NCI-H1694 treated with DMSO at 0.1 percent for 48 hours (cell line): ENCODE data around the gene RHOF.
"Not testable (repeated sequence)": the region's sequence is repeated elsewhere in the genome, so short reads cannot be mapped to it uniquely, and the experiment has no call there.

Source experiments
- DNase-seq: peaks from one replicate; lab custom pipeline; 2025; lab: John Stamatoyannopoulos, UW

The RHOF gene

GRCh38 chr12:121791671-121792551 is 1.6 kb downstream of the RHOF start:
- no peak for DNase-seq

GRCh38 chr12:121790785-121791184 is 2.7 kb downstream of the RHOF start:
- DNase-seq = not testable (repeated sequence)

GRCh38 chr12:121789800-121790728 is 3.4 kb downstream of the RHOF start:
- DNase-seq = no peak

DNA sequence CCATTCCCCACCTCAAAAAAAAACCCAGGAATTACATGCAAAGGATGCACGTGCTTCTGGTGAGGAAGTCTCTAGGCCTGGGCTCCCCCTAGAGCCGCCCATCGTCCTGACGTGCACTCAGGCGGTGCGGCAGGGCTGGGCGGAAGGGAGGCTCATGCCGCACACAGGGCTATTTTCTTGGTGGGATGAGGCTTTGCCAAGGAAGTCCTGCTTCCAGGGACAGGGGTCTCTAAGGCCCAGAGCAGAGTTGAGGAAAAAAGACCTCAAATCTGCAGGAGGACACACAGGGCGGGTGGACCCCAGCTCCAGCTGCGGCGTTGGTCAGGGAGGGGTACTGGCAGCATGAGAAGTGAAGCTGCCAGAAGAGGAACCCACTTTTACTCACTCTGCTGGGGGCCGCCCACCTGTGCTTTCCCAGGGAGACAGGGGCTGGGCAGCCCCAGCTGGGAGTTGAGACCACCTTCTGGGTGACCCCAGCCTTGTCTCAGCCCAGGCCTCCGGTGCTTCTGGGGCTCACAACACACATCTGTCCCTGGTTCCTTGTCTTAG is 4.2 kb downstream of the RHOF start:
- no peak for DNase-seq

DNA sequence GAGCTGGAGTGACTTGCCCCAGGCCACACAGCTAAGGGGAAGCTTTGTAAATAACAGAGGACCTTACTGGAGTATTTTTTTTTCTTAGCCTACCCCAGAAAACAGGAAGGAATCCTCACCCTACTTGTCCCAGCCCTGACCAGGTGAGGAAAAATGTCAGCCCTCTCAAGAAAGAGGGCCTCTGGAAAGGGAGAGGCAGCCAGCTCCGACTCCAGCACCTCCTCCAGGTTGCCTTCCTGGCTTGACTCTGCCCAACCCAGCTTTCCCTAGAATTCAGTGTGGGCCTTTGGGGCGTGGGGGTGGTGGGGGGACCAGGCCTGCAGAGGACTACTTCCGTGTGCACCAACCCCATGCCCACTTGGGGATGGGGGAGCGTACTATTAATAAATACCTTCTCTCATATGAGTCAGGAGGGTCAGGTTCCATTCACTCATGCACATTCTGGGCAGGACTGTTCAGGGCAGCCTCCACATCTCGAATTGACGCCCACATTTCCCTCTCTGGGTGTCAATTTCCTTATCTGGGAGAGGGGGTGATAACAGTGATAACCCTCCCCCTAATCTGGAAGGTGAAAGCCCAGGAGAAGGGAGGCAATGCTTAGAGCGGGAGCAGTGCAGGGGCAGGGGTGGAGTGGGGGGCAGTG is 5.2 kb downstream of the RHOF start:
- DNase-seq = no peak

DNA sequence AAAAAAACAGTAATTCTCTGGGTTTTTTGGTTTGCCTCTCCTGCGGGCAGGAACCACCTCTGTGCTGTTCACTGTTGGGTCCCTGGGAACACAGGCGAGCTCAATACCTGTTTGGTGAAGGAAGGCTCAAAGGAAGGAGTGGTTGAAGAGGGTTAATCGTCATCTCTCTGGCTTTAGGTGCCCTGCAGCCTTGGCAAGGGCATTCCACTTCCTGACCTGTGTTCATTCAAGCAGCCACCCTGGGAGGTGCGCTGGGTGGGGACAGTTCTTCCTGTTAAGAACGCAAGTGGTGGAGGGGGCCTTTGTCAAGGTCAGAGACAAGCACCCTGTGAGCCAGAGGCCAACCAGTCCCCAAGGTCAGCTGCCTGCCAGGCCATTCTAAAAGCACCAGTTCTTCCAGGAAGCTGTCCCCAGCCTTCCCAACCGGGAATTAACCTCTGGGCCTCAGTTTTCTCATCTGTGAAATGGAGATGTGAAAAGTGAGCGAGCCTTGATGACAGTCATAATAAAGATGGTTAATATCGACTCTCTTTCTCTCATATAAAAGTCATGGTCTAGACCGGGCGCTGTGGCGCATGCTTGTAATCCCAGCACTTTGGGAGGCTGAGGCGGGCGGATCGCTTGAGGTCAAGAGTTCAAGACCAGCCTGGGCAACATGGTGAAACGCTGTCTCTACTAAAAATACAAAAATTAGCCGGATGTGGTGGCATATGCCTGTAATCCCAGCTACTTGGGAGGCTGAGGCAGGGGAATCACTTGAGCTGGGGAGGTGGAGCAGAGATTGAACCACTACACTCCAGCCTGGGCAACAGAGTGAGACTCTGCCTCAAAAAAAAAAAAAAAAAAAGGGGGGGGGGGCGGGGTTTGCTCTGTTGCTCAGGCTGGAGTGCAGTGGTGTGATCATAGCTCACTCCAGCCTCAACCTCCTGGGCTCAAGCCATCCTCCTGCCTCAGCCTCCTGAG is 6.1 kb downstream of the RHOF start:
- no peak for DNase-seq

- DNase-seq = no peak
Observed at GRCh38 chr12:121786440-121786825, 7.1 kb downstream of the RHOF start.

DNA sequence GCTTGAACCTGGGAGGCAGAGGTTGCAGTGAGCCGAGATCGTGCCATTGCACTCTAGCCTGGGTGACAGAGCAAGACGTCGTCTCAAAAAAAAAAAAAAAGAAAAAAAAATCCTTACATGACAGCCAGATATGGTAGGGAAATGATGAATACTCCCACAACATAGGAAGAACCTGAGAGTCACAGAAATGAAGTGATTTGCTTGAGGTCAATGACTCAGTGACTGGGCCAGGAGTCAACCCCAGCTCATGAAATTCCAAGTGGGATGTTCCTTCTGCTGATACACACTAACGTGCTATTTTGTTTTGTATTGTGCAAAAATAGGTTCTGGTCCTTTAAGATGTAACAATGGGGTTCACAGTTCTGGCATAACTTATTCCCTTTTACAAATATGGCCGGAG is 9.0 kb downstream of the RHOF start:
- no peak for DNase-seq

GRCh38 chr12:121783766-121784165 is 9.7 kb downstream of the RHOF start:
- DNase-seq = no peak

DNA sequence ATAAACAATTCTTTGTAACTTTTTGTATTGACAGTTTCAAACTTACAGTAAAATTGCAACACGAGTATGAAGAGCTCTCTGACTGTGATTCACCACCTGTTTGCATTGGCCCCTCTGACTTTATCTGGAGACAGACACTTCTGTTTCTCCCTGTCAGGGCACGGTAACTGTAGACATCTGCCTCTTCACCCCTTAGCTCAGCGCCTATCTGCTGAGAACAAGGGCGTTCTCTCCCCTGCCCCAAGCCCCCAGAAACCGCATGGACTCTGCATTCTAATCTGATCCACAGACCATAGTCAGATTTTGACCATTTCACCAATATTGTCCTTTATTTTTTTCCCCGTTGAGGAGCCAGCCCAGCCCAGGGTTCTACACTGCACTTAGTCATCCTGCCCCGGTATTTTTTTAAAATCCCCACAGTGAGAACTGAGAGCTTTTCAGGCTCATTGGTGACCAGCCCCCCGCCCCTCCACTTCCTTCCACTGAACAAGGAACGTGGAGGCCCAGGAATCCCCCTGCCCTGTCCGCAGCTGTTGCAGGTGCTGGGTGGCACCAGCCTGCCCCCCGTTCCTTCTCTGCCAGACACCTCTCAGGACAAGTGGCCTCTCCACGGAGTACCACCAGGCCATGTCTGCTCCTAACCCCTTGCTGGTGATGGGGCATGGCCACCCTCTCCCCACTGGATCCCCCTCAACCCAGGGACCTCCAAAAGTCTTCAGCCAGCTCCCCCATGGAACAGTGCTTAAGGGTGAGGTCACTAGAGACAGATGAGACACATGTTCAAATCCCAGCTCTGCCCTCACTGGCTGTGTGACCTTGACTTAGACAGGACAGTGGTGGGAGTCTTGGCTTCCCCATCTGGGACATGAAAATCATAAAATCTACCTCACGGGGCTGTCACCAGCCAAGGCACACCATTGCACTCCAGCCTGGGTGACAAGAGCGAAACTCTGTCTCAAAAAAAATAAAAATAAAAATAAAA is 11.2 kb downstream of the RHOF start:
- no peak for DNase-seq

DNA sequence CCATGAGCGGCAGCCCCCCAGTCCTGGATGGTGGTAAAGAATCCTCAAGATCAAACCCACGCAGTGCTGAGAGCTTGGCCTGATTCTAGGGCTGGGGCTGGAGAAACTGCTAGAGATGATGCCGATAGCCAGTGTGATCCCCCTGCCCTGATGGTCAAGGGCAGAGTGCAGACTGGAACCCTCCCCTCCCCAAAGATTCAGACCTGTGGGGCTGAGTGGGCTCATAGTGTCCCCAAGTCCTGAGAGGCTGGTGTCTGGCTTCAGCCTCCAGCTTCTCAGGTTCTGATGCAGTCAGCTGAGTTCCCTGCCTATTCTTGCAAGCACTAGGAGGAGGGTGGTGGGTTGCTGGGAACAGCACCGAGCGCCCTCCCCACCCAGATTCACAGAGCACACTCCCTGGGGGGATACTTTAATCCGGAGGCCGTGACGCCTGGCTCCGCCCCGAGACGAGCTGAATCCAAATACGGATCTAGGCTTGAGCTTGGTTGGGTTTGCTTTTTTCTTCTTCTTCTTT is 11.9 kb downstream of the RHOF start:
- DNase-seq = no peak

GRCh38 chr12:121780429-121780828 is 13.1 kb downstream of the RHOF start:
- DNase-seq = no peak

GRCh38 chr12:121779422-121779895 is 14.0 kb downstream of the RHOF start:
- no peak for DNase-seq

- no peak for DNase-seq
Observed at GRCh38 chr12:121778567-121779421, 14.7 kb downstream of the RHOF start.

GRCh38 chr12:121776190-121777098 is 17.0 kb downstream of the RHOF start:
- DNase-seq = no peak

GRCh38 chr12:121775501-121775900 is 18.0 kb downstream of the RHOF start:
- DNase-seq = no peak

DNA sequence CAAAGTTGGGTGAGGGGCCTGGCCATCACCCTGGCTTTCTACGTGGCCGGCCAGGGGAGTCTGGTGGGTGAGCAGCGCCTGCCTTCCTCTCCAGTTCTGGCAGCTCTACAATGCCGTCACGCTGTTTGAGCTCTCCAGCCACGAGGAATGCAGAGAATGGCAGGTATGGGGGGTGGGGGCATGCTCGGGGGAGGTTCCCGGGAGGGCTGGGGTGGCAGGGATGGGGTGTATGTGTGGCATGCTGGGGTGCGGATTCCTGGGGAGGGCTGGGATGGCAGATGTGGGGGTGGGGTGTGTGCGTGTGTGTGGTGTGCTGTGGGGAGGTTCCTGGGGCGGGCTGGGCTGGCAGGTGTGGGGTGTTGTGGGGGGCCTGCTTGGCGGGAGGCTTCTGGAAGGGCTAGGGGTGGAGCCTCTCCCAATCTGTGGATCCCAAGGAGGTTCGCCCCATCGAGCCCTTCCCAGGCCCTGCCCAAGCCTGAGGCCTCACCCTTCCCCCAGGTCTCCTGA is 18.5 kb downstream of the RHOF start:
- no peak for DNase-seq
